Smooth muscle cell of the brain vasculature (primary cell): ENCODE results near the gene IRF9.

Experiments used
- DNase-seq: peaks from one replicate; pipeline ENCODE4 v3.0.0-alpha.2; 2012; ENCODE audit warnings: low read depth, low spot score

The IRF9 gene

GRCh38 chr14:24177891-24178290 lies 16.8 kb downstream of the IRF9 start:
- no peak for DNase-seq

DNA sequence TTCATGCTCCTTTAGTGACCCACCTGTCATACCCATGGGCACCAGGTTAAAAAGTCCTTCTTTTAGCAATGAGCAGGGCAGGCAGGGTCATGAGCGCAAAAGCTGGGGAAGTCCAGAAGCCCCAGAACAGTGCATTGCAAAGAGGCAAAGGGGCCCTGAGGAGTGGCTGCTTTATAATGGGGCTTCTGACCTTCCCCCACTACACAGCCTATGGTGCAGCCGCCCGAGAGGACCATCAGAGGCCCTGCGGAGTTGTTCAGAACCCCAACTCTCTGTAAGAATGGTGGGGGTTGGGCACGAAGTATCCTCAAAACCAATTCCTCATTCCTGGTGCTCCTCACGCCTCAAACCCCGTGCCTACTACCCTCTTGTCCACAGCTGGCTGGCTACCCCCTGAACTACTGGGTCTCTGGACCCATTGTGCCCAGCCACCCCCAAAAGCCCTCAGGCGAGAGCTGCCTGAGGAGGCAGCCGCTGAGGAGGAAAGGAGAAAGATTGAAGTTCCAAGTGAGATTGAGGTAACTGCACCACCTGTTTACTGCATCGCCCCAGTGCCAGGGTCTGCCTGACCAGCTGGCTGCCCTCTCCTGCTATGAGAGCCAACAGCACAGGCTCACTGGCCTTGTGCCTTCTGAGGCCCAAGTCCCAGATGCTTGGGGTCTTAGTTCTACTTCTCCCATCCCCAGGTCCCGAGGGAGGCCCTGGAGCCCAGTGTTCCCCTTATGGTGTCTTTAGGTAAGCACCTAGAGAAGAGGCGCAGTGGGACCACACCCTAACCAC lies 17.5 kb downstream of the IRF9 start:
- DNase-seq = no peak

DNA sequence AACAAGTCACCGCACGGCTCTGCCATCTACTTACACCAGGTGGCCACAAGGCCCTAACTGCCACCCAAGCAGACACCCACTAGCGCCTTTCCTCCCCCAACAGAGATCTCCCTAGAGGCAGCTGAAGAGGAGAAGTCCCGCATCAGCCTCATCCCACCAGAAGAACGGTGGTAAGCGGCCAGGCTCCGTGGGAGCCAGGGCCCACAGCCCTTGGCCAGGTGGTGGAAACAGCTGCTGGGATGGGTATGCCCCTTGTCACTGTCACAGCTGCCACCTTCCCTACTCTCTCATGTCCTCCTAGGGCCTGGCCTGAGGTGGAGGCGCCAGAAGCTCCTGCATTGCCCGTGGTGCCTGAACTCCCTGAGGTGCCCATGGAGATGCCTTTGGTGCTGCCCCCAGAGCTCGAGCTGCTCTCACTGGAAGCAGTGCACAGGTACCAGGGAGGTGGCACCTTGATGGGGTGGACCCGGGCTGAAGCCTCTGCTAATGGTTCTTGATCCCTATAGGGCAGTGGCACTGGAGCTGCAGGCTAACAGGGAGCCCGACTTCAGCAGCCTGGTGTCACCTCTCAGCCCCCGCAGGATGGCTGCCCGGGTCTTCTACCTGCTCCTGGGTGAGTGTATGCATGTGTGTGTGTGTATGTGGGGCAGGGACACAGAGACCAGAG lies 18.4 kb downstream of the IRF9 start:
- no peak for DNase-seq

DNA sequence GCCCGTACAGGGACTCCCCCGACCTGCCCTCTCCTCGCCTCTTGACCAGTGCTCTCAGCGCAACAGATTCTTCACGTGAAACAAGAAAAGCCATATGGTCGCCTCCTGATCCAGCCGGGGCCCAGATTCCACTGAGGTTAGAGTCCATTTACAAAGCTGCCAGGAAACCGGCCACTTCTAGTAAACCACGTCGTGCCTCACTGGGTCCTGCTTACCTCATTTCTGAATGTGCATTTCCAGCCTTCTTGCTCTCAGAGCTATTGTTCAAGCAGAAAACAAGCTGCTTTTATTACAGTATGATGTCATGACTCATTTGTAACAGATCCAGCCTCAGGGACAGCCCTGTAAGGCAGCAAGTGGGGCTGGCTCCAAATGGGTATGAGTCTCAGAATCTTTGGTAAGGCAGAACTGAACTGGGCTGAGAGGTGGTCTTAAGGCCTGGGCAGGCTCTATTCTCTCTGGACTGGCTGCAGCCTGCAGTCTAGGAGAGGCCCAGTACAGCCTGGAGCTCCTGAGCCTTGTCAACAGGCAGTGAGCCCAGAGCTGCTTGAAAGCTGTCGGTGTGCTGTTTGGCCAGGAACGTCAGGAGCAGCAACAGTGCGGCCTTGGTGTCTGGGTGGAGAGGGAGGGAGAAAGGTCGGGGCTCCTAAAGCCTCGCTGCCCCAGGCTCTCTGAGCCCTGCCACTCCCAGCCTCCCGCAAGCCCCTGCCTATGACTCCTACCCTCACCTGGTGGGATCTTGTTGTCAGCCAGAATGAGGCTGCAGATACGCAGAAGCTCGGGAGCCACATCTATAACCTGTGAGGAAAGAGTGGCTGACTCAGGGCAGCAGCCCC lies 19.1 kb downstream of the IRF9 start:
- DNase-seq = no peak

- no peak for DNase-seq
Measured at GRCh38 chr14:24181371-24182077, 20.5 kb downstream of the IRF9 start.

GRCh38 chr14:24182110-24182882 lies 21.2 kb downstream of the IRF9 start:
- no peak for DNase-seq

DNA sequence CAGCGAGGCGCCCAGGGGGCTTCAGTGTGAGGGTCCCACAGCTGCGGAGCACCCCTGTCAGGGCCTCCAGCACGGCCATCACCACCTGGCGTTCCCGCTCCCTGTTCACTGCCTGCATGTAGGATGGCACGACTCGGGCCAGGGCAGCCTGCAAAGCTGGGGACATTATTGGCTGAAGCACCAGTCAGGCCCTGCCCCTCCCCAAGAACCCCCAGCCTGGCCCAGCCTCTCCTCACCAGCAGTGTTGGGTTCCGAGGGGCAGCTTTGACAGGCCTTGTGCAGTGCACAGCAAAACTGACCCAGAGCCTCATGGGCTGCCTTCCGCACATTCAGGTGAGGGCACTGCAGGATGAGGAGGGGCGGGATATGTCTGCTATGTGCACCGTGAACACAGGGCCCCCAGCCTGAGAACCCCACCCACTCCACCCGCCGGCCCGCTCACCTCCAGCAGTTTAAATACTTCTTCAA lies 22.0 kb downstream of the IRF9 start:
- no peak for DNase-seq

- DNase-seq = no peak
Measured at GRCh38 chr14:24184104-24184970, 23.3 kb downstream of the IRF9 start.

GRCh38 chr14:24185026-24185425 lies 24.0 kb downstream of the IRF9 start:
- DNase-seq = no peak

DNA sequence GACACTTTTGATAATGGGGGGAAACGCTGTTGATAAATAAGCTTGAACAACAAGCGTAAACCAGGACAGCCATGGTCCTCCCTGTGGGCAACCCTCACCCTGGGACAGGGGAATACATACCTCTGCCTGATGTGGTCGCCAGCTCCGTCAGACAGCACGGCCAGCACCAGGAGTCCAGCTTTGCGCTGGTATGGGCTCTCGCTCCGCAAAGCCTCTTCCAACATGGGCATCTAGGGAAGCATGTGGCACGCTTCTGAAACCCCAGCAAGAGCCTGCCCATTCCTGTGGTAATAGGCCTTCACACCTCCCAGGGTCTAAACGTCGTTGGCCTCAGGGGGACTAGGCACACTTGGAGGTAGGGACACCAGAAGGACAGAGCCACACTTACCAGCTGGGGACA lies 24.7 kb downstream of the IRF9 start:
- DNase-seq = no peak

DNA sequence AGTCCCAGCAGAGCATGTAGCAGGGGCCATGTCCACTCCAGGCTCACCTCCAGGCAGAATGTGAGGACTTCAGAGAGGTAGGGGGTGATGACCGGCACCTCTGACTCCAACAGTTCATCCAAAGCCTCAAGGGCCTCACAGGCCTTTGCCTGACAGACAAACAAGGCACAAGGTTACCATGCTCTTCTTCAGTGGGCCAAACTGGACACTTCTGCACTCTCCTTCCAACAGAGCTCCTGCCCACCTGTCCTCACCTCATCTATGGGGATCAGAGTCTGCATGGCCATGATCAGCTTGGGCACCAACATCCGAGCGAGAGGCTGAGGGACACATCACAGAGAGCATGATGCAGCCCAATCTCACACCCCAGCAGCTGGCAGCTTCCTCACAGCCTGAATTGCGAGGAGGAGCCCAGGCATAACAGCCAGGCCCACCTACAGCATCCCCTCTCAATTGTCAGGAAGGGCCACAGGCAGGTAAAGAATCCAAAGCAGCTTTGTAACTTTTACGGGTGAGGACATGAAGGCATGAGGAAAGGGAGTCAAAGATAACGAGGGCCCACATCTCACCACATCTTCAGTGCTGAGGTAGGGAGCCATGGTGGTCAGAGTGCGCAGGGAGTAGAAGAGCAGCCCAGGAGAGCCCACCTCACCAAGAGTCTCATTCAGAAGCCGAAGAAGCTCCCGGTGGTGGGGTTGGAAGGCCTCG lies 25.9 kb downstream of the IRF9 start:
- DNase-seq = no peak

GRCh38 chr14:24187539-24187915 lies 26.5 kb downstream of the IRF9 start:
- no peak for DNase-seq

DNA sequence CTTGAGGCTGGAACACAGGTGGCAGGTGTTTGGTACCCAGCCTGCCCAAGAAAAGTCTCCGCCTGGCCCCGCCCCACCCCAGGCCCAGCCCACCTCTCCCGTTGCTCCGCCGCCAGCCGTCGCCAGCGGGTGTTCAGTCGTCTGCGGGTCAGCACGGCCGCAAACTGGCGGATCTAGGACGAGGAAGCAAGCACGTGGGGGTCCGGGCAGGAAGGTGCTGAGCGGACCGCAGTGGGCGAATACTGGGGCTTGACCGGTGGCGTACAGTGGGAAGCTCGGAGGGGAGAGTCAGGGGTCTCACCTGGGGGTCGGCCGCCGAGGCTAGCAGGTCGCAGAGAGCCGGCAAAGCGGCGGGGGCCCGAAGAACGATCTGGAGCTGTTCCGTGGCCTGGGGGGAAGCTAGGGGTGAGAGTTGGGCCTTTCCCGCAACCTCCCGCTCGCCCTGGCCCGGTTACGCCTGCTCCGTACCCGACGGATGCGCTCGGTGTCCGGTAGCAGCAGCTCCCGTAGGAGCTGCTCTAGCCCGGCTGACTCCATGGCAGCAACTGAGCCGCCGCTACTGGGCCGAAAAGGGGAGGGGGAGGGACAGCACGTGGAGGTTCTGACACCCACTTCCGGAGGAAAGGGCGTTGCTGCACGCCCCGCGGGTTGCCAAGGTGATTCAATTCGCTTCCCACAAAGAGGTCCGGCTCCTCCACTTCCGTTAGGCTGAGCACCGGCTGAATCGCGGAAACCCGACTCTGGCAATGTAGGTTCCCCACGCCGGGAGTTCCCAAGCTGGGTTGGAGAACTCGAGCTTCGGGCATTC lies 27.4 kb downstream of the IRF9 start, which contains the start of gene IPO4:
Gene IPO4 (minus strand): TSS at position 566 of the 808 bp plus-strand sequence. CDS start 29 bp downstream, at position 537.
- DNase-seq = peak; percentile 91

DNA sequence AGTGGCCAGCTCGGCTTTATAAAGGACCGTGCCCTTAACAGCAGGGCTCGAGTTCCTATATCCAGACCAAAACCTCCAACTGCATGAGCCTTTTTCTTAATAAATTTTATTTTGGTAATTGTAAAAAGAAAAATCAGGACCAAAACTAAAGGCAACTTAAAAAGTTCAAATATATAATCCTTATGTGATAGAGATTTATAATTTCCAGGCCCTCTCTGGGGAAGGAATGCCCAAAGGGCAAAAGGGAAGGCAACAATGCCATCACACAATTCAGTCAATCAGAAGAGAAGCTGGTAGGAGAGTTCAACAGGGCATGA lies 28.0 kb downstream of the IRF9 start:
- no peak for DNase-seq

- no peak for DNase-seq
Measured at GRCh38 chr14:24189460-24189859, 28.4 kb downstream of the IRF9 start.

- no peak for DNase-seq
Measured at GRCh38 chr14:24190416-24190815, 29.4 kb downstream of the IRF9 start.

DNA sequence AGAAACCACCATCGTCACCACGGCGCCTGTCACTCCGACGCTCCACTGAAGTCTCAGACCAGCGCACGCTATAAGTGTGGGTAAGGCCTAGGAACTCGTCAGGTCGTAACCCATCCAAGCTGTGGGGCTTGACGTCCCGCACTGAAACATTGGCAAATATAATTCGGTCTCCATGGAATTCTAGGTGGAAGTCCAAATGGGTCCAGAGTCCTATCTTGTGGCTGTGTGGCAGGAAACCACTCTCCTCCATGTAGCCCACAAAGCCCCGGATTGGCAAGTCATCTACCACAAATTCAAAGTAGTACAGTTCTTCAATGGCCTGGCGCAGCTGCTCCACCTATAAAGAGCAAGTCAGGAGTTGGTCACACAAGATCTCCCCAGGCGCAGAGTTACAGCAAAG lies 31.9 kb downstream of the IRF9 start:
- DNase-seq = no peak

DNA sequence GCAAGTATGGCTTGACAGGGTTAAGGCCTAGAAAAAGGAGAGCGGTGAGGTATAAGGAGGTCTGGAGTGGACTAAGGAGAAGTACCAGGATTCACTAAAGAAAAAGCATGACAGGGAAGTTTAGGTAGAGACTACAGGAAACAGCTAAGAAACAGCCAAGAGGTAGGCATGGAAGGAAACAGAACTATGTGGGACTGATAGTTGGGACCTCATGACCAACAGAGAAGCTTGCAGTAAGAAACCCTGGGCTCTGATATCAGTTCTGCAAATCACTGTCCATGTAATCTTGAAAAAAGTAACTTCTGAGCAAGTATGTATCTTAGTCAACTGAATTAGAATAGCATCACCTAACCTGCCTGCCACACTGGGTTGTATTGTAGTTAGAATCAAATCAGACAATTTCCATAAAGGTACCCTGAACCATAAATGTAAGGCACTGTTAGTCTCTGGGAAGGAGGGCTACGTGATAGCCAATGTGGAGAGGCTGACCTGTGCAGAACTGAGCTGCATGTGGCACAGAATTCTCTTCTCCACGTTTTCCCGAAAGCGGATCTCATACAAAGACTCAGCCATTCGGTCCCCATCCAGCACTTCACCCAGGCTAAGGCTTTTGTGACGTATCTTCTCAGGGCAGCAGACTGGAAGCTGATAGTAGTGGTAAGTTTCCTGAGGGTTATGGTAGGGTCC lies 33.3 kb downstream of the IRF9 start:
- DNase-seq = no peak
